ENCODE results near the gene STK33. TPM values are rescaled to one million over a fixed set of nuclear protein-coding genes. Genes with fewer than 3 reads are reported as not detected.

Gene STK33
- total RNA-seq, 1 experiment from 2014 or later, result 3.9 TPM

DNA sequence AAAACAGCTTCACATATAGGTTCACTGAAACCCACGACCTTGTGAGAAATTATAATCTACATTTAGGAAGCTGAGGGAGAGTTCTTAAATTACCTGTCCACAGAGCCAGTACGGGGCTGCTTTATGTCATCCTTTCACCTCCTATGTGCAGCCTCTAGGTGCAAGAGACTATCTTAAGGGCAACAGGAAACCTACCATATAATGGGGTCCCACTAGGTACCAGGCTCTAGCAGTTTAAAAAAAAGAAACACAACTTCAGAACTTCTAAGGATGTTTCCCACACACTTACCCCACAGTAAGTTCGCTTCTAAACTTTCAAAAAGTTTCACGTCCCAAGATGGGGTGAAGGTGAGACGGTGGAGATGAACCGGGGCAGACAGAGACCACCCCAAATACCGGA lies 573 bp downstream of the STK33 start:
- no peak for DNase-seq (ENCODE audit: low read depth, low spot score)
- no peaks in the 10 kb centered on the region for H3K9me3 ChIP-seq (ENCODE audit: control insufficient read depth, insufficient read depth, low read depth, low read length)
- ChIA-PET POLR2A (no interaction called here), CTCF (no interaction called here)
- in situ Hi-C loops (cut with HindIII; ENCODE audit: low pct_unique_long_range_greater_than_20kb, low sequenced_read_pairs), result no loop called here
- H3K27ac ChIP-seq (ENCODE audit: low read length), result no peak overlapping the region
- TF ChIP-seq REST (IDR thresholded peaks at IDR 0.05; ENCODE audit: insufficient read depth in 1 of 2, low read depth in 2 of 2, low read length in 1 of 2) (no peak), CTCF (IDR thresholded peaks at IDR 0.05) (no peak), TCF7L2 (IDR thresholded peaks at IDR 0.05; ENCODE audit: low read depth, low read length) (no peak), POLR2AphosphoS5 (IDR thresholded peaks at IDR 0.05; ENCODE audit: low read depth, low read length) (no peak)
- BruUV-seq (replicated peaks), result no TSS peak
- intact Hi-C loops (cut with micrococcal nuclease; ENCODE audit: unreplicated experiment), result no loop called here
- no peaks in the 10 kb centered on the region; the same call in 1 of the 2 replicates for H3K36me3 ChIP-seq (ENCODE audit: control insufficient read depth, insufficient read depth, low read length)
- peaks cover 56% of the 10 kb centered on the region for H3K27me3 ChIP-seq (ENCODE audit: control insufficient read depth, insufficient read depth, low read length)
- peak overlapping the region; percentile 52 to 53 for H3K4me3 ChIP-seq (ENCODE audit: low read depth in 2 of 2, low read length in 2 of 2)
- peak; percentile 35; the same call in 1 of the 2 replicates for ATAC-seq
- peaks cover 6% of the 10 kb centered on the region; the same call in 1 of the 2 replicates for H3K4me1 ChIP-seq (ENCODE audit: control insufficient read depth, insufficient read depth, low read length)

DNA sequence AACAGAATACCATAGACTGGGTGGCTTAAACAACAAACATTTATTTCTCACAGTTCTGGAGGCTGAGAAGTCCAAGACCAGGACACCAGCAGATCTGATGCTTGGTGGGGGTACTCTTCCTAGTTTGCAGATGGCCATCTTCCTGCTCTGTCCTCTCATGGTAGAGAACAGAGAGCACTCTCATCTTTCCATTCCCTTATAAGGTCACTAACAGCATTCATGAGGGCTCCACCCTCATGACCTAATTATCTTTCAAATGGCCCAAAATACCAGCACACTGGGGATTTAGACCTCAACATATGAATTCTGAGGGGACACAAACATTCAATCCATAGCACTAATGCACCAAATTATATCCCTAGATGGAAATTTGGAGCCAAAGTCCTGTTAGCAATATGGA lies 6.1 kb downstream of the STK33 start:
- ChIA-PET POLR2A (no interaction called here), CTCF (no interaction called here)
- no peak overlapping the region for H3K4me3 ChIP-seq (ENCODE audit: low read depth in 2 of 2, low read length in 2 of 2)
- BruUV-seq (replicated peaks), result no TSS peak
- H3K4me1 ChIP-seq (ENCODE audit: control insufficient read depth, insufficient read depth, low read length), result no peaks in the 10 kb centered on the region
- H3K27ac ChIP-seq (ENCODE audit: low read length), result no peak overlapping the region
- H3K27me3 ChIP-seq (ENCODE audit: control insufficient read depth, insufficient read depth, low read length), result peaks cover 20% of the 10 kb centered on the region
- TF ChIP-seq POLR2AphosphoS5 (IDR thresholded peaks at IDR 0.05; ENCODE audit: low read depth, low read length), result no peak
- TF ChIP-seq CTCF (IDR thresholded peaks at IDR 0.05), result no peak
- TF ChIP-seq SIN3A (IDR thresholded peaks at IDR 0.05; ENCODE audit: borderline replicate concordance, insufficient read depth, low read depth, low read length), result no peak
- no peak for TF ChIP-seq REST (IDR thresholded peaks at IDR 0.05; ENCODE audit: insufficient read depth in 1 of 2, low read depth in 2 of 2, low read length in 1 of 2)
- TF ChIP-seq TCF7L2 (IDR thresholded peaks at IDR 0.05; ENCODE audit: low read depth, low read length), result no peak
- intact Hi-C loops (cut with micrococcal nuclease; ENCODE audit: unreplicated experiment) (no loop called here), in situ Hi-C loops (cut with HindIII; ENCODE audit: low pct_unique_long_range_greater_than_20kb, low sequenced_read_pairs) (no loop called here)
- H3K9me3 ChIP-seq (ENCODE audit: control insufficient read depth, insufficient read depth, low read depth, low read length), result no peaks in the 10 kb centered on the region
- DNase-seq (ENCODE audit: low read depth, low spot score) (no peak), ATAC-seq (no peak)
- H3K36me3 ChIP-seq (ENCODE audit: control insufficient read depth, insufficient read depth, low read length), result no peaks in the 10 kb centered on the region

All from Panc1 (cell line).